Neural crest cell (in vitro differentiated cells): ENCODE data around the gene TNIK. TPM values are rescaled to one million over a fixed set of nuclear protein-coding genes. Genes with fewer than 3 reads are reported as not detected.

Experiments
- DNase-seq: peaks from one replicate; pipeline ENCODE4 v3.0.0; 2021; ENCODE audit warnings: low read depth, mixed read lengths, low spot score
- H3K27ac Mint-ChIP-seq: one replicate; pipeline ENCODE4 v1.8.0; 2021; ENCODE audit warnings: mild to moderate bottlenecking, mixed read lengths; ENCODE audit not compliant: unreplicated experiment
- H3K27me3 Mint-ChIP-seq: 2 replicates; pipeline ENCODE4 v1.8.0; 2021; ENCODE audit warnings: low read depth, mild to moderate bottlenecking, mixed read lengths
- H3K36me3 Mint-ChIP-seq: 2 replicates; pipeline ENCODE4 v1.8.0; 2021; ENCODE audit warnings: low read depth, mild to moderate bottlenecking, mixed read lengths
- H3K4me1 Mint-ChIP-seq: 2 replicates; pipeline ENCODE4 v1.8.0; 2021; ENCODE audit warnings: mixed read lengths
- H3K4me3 Mint-ChIP-seq: one replicate; pipeline ENCODE4 v1.8.0; 2021; ENCODE audit warnings: mild to moderate bottlenecking, mixed read lengths
- H3K9me3 Mint-ChIP-seq: 2 replicates; pipeline ENCODE4 v1.8.0; 2021; ENCODE audit warnings: mixed read lengths
- CTCF ChIP-seq: fragments of 200-600 bp; sonication (generic); conservative IDR thresholded peaks from 2 replicates; pipeline ENCODE4 v1.5.0; 2021; ENCODE audit warnings: antibody characterized with exemption, mild to moderate bottlenecking
- total RNA-seq: library from RNA; stranded (reverse); gene quantifications from 2 replicates; pipeline ENCODE4 v1.2.1, GENCODE V29; 2021

Gene TNIK
- total RNA-seq, 1 donor from 2014 or later = 32.3 TPM

- TF ChIP-seq CTCF = no peak
- Mint-ChIP-seq H3K27me3 (no peaks in the 10 kb centered on the region), H3K4me1 (no peaks in the 10 kb centered on the region), H3K9me3 (no peaks in the 10 kb centered on the region), H3K4me3 (no peak within 1 kb of the TSS), H3K27ac (peak within 1 kb of the TSS; percentile 39), H3K36me3 (no peaks in the 10 kb centered on the region)
- no peak for DNase-seq
These were observed 433.5 kb downstream of the TNIK start, which contains the start of gene SLC2A2 for GRCh38 chr3:171026597-171027293. Gene SLC2A2, minus strand, starts transcription at chr3:171026720. Its CDS starts 50 bp downstream, at chr3:171026670.

- Mint-ChIP-seq H3K4me1 (no peaks in the 10 kb centered on the region), H3K9me3 (peaks cover 2% of the 10 kb centered on the region), H3K27me3 (no peaks in the 10 kb centered on the region), H3K36me3 (no peaks in the 10 kb centered on the region), H3K27ac (no peak overlapping the region), H3K4me3 (no peak overlapping the region)
- DNase-seq = no peak
- TF ChIP-seq CTCF = no peak
These were observed 436.6 kb downstream of the TNIK start for GRCh38 chr3:171023566-171023965.

- Mint-ChIP-seq H3K4me3 (no peak overlapping the region), H3K27me3 (no peaks in the 10 kb centered on the region), H3K4me1 (no peaks in the 10 kb centered on the region), H3K27ac (no peak overlapping the region), H3K9me3 (peaks cover 2% of the 10 kb centered on the region), H3K36me3 (no peaks in the 10 kb centered on the region)
- TF ChIP-seq CTCF = no peak
- DNase-seq = no peak
These were observed 438.8 kb downstream of the TNIK start for GRCh38 chr3:171021377-171021776.

GRCh38 chr3:171018156-171018935 is 441.9 kb downstream of the TNIK start:
- Mint-ChIP-seq H3K4me1 (no peaks in the 10 kb centered on the region), H3K27me3 (no peaks in the 10 kb centered on the region), H3K9me3 (peaks cover 2% of the 10 kb centered on the region), H3K4me3 (no peak overlapping the region), H3K36me3 (no peaks in the 10 kb centered on the region), H3K27ac (no peak overlapping the region)
- DNase-seq = peak; percentile 3
- TF ChIP-seq CTCF = peak; percentile 50

- H3K4me1 Mint-ChIP-seq = no peaks in the 10 kb centered on the region
- H3K9me3 Mint-ChIP-seq = no peaks in the 10 kb centered on the region
- no peak overlapping the region for H3K27ac Mint-ChIP-seq
- DNase-seq = no peak
- H3K27me3 Mint-ChIP-seq = no peaks in the 10 kb centered on the region
- no peak overlapping the region for H3K4me3 Mint-ChIP-seq
- no peak for TF ChIP-seq CTCF
- H3K36me3 Mint-ChIP-seq = no peaks in the 10 kb centered on the region
These were observed 446.1 kb downstream of the TNIK start for GRCh38 chr3:171013822-171014748.
